Measurements from ENCODE around the gene GALNT6.

Gene GALNT6

GRCh38 chr12:51370667-51371066 lies 20.5 kb downstream of the GALNT6 start:
- Histone ChIP-seq H3K9me3 (replicated peaks in 1 of 11) (peaks cover 0 to 19% (median 0%) of the 10 kb centered on the region in 11 experiments; a peak in 6 of 22 replicates), H3K27me3 (peaks cover 51 to 90% (median 80%) of the 10 kb centered on the region in 11 experiments), H3K36me3 (no peaks in the 10 kb centered on the region), H3K27ac (no peak overlapping the region), H4K20me1 (peaks cover 0 to 35% (median 12%) of the 10 kb centered on the region in 11 experiments; a peak in 9 of 22 replicates), H3K4me2 (no peak overlapping the region), H3K4me1 (peaks cover 28 to 71% (median 44%) of the 10 kb centered on the region in 10 experiments), H3K9ac (no peak overlapping the region), H3K4me3 (no peak overlapping the region)
- TF ChIP-seq Cebpa-rat (IDR thresholded peaks at IDR 0.05), result no peak

- Histone ChIP-seq H3K4me3 (peak overlapping the region in 5 of 10 experiments; percentile 21 to 32 (median 28); a peak in 9 of 20 replicates), H3K27me3 (peaks cover 51 to 93% (median 80%) of the 10 kb centered on the region in 11 experiments), H3K4me2 (peak overlapping the region; percentile 74 to 93 (median 92)), H3K9me3 (replicated peaks in 1 of 11) (peaks cover 0 to 19% (median 0%) of the 10 kb centered on the region in 11 experiments; a peak in 6 of 22 replicates), H3K4me1 (peaks cover 28 to 71% (median 44%) of the 10 kb centered on the region in 10 experiments), H3K36me3 (no peaks in the 10 kb centered on the region), H3K27ac (peak overlapping the region in 9 of 11 experiments; percentile 1 to 69 (median 36); a peak in 14 of 22 replicates), H4K20me1 (peaks cover 0 to 43% (median 18%) of the 10 kb centered on the region in 11 experiments; a peak in 10 of 22 replicates), H3K9ac (peak overlapping the region in 4 of 11 experiments; percentile 32 to 48 (median 38); a peak in 7 of 22 replicates)
- TF ChIP-seq Cebpa-rat (IDR thresholded peaks at IDR 0.05), result no peak
These were observed 21.6 kb downstream of the GALNT6 start for GRCh38 chr12:51369581-51369980.

GRCh38 chr12:51368640-51369517 lies 22.3 kb downstream of the GALNT6 start:
- peaks cover 0 to 14% (median 0%) of the 10 kb centered on the region in 11 experiments; a peak in 6 of 22 replicates for H3K9me3 ChIP-seq (replicated peaks in 1 of 11)
- H3K4me3 ChIP-seq, result peak overlapping the region in 5 of 10 experiments; percentile 21 to 32 (median 28); a peak in 9 of 20 replicates
- peak overlapping the region in 10 of 11 experiments; percentile 13 to 69 (median 30); a peak in 15 of 22 replicates for H3K27ac ChIP-seq
- H3K4me1 ChIP-seq, result peaks cover 28 to 64% (median 44%) of the 10 kb centered on the region in 10 experiments
- H4K20me1 ChIP-seq, result peaks cover 0 to 50% (median 18%) of the 10 kb centered on the region in 11 experiments; a peak in 10 of 22 replicates
- H3K27me3 ChIP-seq, result peaks cover 47 to 91% (median 74%) of the 10 kb centered on the region in 11 experiments
- peak overlapping the region in 4 of 11 experiments; percentile 32 to 48 (median 38); a peak in 8 of 22 replicates for H3K9ac ChIP-seq
- H3K4me2 ChIP-seq, result peak overlapping the region; percentile 80 to 93 (median 92)
- H3K36me3 ChIP-seq, result no peaks in the 10 kb centered on the region
- TF ChIP-seq Cebpa-rat (IDR thresholded peaks at IDR 0.05), result no peak

GRCh38 chr12:51365276-51365675 lies 25.9 kb downstream of the GALNT6 start:
- TF ChIP-seq Cebpa-rat (IDR thresholded peaks at IDR 0.05), result no peak
- peak overlapping the region in 3 of 11 experiments; percentile 1 to 5 (median 2); a peak in 3 of 22 replicates for H3K4me2 ChIP-seq

GRCh38 chr12:51364001-51364400 lies 27.2 kb downstream of the GALNT6 start:
- H3K9ac ChIP-seq, result no peak overlapping the region
- no peak overlapping the region; a peak in 1 of 22 replicates for H3K4me2 ChIP-seq
- no peaks in the 10 kb centered on the region for H3K9me3 ChIP-seq (replicated peaks in 1 of 11)
- TF ChIP-seq Cebpa-rat (IDR thresholded peaks at IDR 0.05), result no peak
- H3K36me3 ChIP-seq, result no peaks in the 10 kb centered on the region
- H4K20me1 ChIP-seq, result peaks cover 0 to 46% (median 9%) of the 10 kb centered on the region in 11 experiments; a peak in 10 of 22 replicates
- H3K27me3 ChIP-seq, result peaks cover 7 to 83% (median 30%) of the 10 kb centered on the region in 11 experiments; a peak in 20 of 22 replicates
- H3K4me3 ChIP-seq, result no peak overlapping the region
- peaks cover 15 to 45% (median 17%) of the 10 kb centered on the region in 10 experiments for H3K4me1 ChIP-seq
- H3K27ac ChIP-seq, result no peak overlapping the region

More at GRCh38 chr12:51365276-51365675, 25.9 kb downstream of the GALNT6 start:
- H3K9ac ChIP-seq, result no peak overlapping the region
- no peak overlapping the region for H3K27ac ChIP-seq
- H3K27me3 ChIP-seq, result peaks cover 17 to 94% (median 39%) of the 10 kb centered on the region in 11 experiments
- peaks cover 0 to 52% (median 17%) of the 10 kb centered on the region in 11 experiments; a peak in 10 of 22 replicates for H4K20me1 ChIP-seq
- peaks cover 28 to 45% (median 29%) of the 10 kb centered on the region in 10 experiments for H3K4me1 ChIP-seq
- no peaks in the 10 kb centered on the region for H3K9me3 ChIP-seq (replicated peaks in 1 of 11)
- H3K4me3 ChIP-seq, result no peak overlapping the region
- H3K36me3 ChIP-seq, result no peaks in the 10 kb centered on the region

- Histone ChIP-seq H3K4me1 (peaks cover 7 to 45% (median 12%) of the 10 kb centered on the region in 10 experiments), H3K36me3 (no peaks in the 10 kb centered on the region)
These were observed 28.4 kb downstream of the GALNT6 start for GRCh38 chr12:51362747-51363342.

GRCh38 chr12:51362307-51362706 lies 28.9 kb downstream of the GALNT6 start:
- H3K27ac ChIP-seq, result no peak overlapping the region
- H3K9me3 ChIP-seq (replicated peaks in 1 of 11), result no peaks in the 10 kb centered on the region
- no peaks in the 10 kb centered on the region for H3K36me3 ChIP-seq
- H3K4me3 ChIP-seq, result no peak overlapping the region
- no peak overlapping the region for H3K9ac ChIP-seq
- H3K4me1 ChIP-seq, result peaks cover 8 to 45% (median 13%) of the 10 kb centered on the region in 10 experiments
- no peak for TF ChIP-seq Cebpa-rat (IDR thresholded peaks at IDR 0.05)
- no peak overlapping the region for H3K4me2 ChIP-seq
- H3K27me3 ChIP-seq, result peaks cover 7 to 68% (median 23%) of the 10 kb centered on the region in 11 experiments; a peak in 20 of 22 replicates
- H4K20me1 ChIP-seq, result peaks cover 0 to 29% (median 3%) of the 10 kb centered on the region in 11 experiments; a peak in 7 of 22 replicates

More at GRCh38 chr12:51362747-51363342, 28.4 kb downstream of the GALNT6 start:
- H3K27me3 ChIP-seq, result peaks cover 7 to 74% (median 28%) of the 10 kb centered on the region in 11 experiments; a peak in 20 of 22 replicates
- no peak overlapping the region for H3K4me2 ChIP-seq
- TF ChIP-seq Cebpa-rat (IDR thresholded peaks at IDR 0.05), result no peak
- H4K20me1 ChIP-seq, result peaks cover 0 to 34% (median 4%) of the 10 kb centered on the region in 11 experiments; a peak in 7 of 22 replicates
- H3K9me3 ChIP-seq (replicated peaks in 1 of 11), result no peaks in the 10 kb centered on the region
- H3K4me3 ChIP-seq, result no peak overlapping the region
- no peak overlapping the region for H3K9ac ChIP-seq
- H3K27ac ChIP-seq, result no peak overlapping the region

Measured in BLaER1 treated with 17β-estradiol and CSF1 and Interleukin-3, amounts not matched to agents 10 nM and 100 nM (cell line).